IMR-90 (cell line): ENCODE measurements around the gene PSD.

Experiments used
- BHLHE40 ChIP-seq: fragments of 150-350 bp; IDR thresholded peaks from 2 replicates; pipeline ENCODE4 v1.6.1; 2016; ENCODE audit warnings: mild to moderate bottlenecking, low read depth, low read length
- CTCF ChIP-seq: conservative IDR thresholded peaks from 2 replicates; pipeline ENCODE4 v1.5.1; 2012; ENCODE audit warnings: mild to moderate bottlenecking, low read depth, low read length, improper control_type of control experiment
- MAZ ChIP-seq: IDR thresholded peaks from 2 replicates; pipeline ENCODE4 v1.6.1; 2012; ENCODE audit warnings: low read depth, mild to moderate bottlenecking, low read length, improper control_type of control experiment, moderate library complexity, borderline replicate concordance
- RCOR1 ChIP-seq: IDR thresholded peaks from 2 replicates; pipeline ENCODE4 v1.6.1; 2012; ENCODE audit warnings: mild to moderate bottlenecking, low read length, improper control_type of control experiment; ENCODE audit not compliant: insufficient replicate concordance

- TF ChIP-seq CTCF (no peak), BHLHE40 (no peak), RCOR1 (no peak), MAZ (no peak)
Measured at GRCh38 chr10:102435529-102436233, 17.1 kb upstream of the PSD start.
